ENCODE measurements around the gene ARHGAP10.

The ARHGAP10 gene

GRCh38 chr4:147731580-147732517 is at the start of gene ARHGAP10:
TSS of gene ARHGAP10 (plus strand) at chr4:147732088. CDS start at chr4:147732302, 214 bp downstream.
- DNase-seq = no peak

GRCh38 chr4:147682755-147683154 is 49.1 kb upstream of the ARHGAP10 start:
- DNase-seq = no peak

GRCh38 chr4:147683188-147683591 is 48.7 kb upstream of the ARHGAP10 start:
- no peak for DNase-seq

- DNase-seq = peak; percentile 21
These were observed 47.9 kb upstream of the ARHGAP10 start, which contains the start of gene PRMT9 for GRCh38 chr4:147683717-147684700. TSS of gene PRMT9 (minus strand) at chr4:147684163. CDS start at chr4:147683987, 176 bp downstream.

- DNase-seq = no peak
These were observed 42.8 kb upstream of the ARHGAP10 start for GRCh38 chr4:147689067-147689466.

- DNase-seq = no peak
These were observed 40.1 kb upstream of the ARHGAP10 start for GRCh38 chr4:147691820-147692219.

- no peak for DNase-seq
These were observed 38.7 kb upstream of the ARHGAP10 start for GRCh38 chr4:147693218-147693617.

GRCh38 chr4:147696866-147697265 is 35.0 kb upstream of the ARHGAP10 start:
- no peak for DNase-seq

GRCh38 chr4:147704846-147705245 is 27.0 kb upstream of the ARHGAP10 start:
- DNase-seq = no peak

- no peak for DNase-seq
These were observed 23.8 kb upstream of the ARHGAP10 start for GRCh38 chr4:147707892-147708672.

- no peak for DNase-seq
These were observed 21.9 kb upstream of the ARHGAP10 start for GRCh38 chr4:147709999-147710398.

- no peak for DNase-seq
These were observed 17.1 kb upstream of the ARHGAP10 start for GRCh38 chr4:147714575-147715401.

GRCh38 chr4:147717878-147718277 is 14.0 kb upstream of the ARHGAP10 start:
- no peak for DNase-seq

GRCh38 chr4:147723326-147723725 is 8.6 kb upstream of the ARHGAP10 start:
- DNase-seq = no peak

- DNase-seq = no peak
These were observed 7.3 kb upstream of the ARHGAP10 start for GRCh38 chr4:147724468-147725201.

GRCh38 chr4:147725673-147726072 is 6.2 kb upstream of the ARHGAP10 start:
- DNase-seq = no peak

- DNase-seq = no peak
These were observed 4.3 kb upstream of the ARHGAP10 start for GRCh38 chr4:147727476-147728028.

GRCh38 chr4:147730333-147730732 is 1.6 kb upstream of the ARHGAP10 start:
- DNase-seq = no peak

- DNase-seq = no peak
These were observed 789 bp downstream of the ARHGAP10 start for GRCh38 chr4:147732518-147733235.
